GM12878 (cell line): ENCODE results near the gene APOE. TPM values are rescaled to one million over a fixed set of nuclear protein-coding genes. Genes with fewer than 3 reads are reported as not detected.

Experiments used
- ATAC-seq: fragments of 200-7000 bp; cut with Tn5 transposase; 3 replicates; pipeline ENCODE4 v1.9.1; 2020; ENCODE audit warnings: mild to moderate bottlenecking, moderate library complexity
- BruUV-seq: library from RNA; stranded (reverse); fragments of 400-500 nt; replicated peaks from 2 replicates; lab custom pipeline; 2021; lab: Mats Ljungman, UMichigan
- CTCF ChIA-PET: fragments of 300-600 bp; sonication (Branson Sonifier 250); formaldehyde crosslinking; extraction: SDS; loops from one replicate; lab custom pipeline; 2021; ENCODE audit warnings: inconsistent platforms; lab: Yijun Ruan, JAX
- POLR2A ChIA-PET: fragments of 350-600 bp; formaldehyde crosslinking; extraction: SDS; loops from one replicate; lab custom pipeline; 2021; ENCODE audit warnings: inconsistent platforms; lab: Charles Lee
- RAD21 ChIA-PET: fragments of 300-600 bp; sonication (Branson Sonifier 250); formaldehyde crosslinking; loops from one replicate; lab custom pipeline; 2023; ENCODE audit warnings: antibody characterized with exemption; ENCODE audit not compliant: unreplicated experiment; lab: Charles Lee
- SMC1A ChIA-PET: fragments of 300-600 bp; sonication (Branson Sonifier 250); formaldehyde crosslinking; loops from one replicate; lab custom pipeline; 2023; ENCODE audit not compliant: unreplicated experiment, uncharacterized antibody; lab: Charles Lee
- DNase-seq: peaks from one replicate; pipeline ENCODE4 v3.0.0-alpha.2; 2011; ENCODE audit warnings: low read depth, low spot score
- FAIRE-seq: peaks from 3 replicates; lab custom pipeline; 2011; peaks lifted over from hg19 to GRCh38; lab: Jason Lieb, UNC
- H2AFZ ChIP-seq: 2 replicates; pipeline ENCODE4 v1.6.0; 2011; ENCODE audit warnings: low read depth, low read length, control low read depth; ENCODE audit not compliant: control insufficient read depth
- H3K27ac ChIP-seq: 2 replicates; pipeline ENCODE4 v1.5.1; 2011; ENCODE audit warnings: control low read depth; ENCODE audit not compliant: control insufficient read depth, insufficient read depth
- H3K27me3 ChIP-seq, 2 experiments: replicated peaks in 1 of 2; 2 replicates each; pipeline versions ENCODE4 v1.6.0 to v1.6.1; 2011; ENCODE audit warnings: low read length in 1 of 2; ENCODE audit not compliant: control insufficient read depth in 2 of 2, insufficient read depth in 2 of 2
- H3K36me3 ChIP-seq, 2 experiments: 2 replicates each; pipeline ENCODE4 v1.5.1; 2011; ENCODE audit warnings: low read length in 1 of 2; ENCODE audit not compliant: control insufficient read depth in 2 of 2, insufficient read depth in 2 of 2
- H3K4me1 ChIP-seq: 2 replicates; pipeline ENCODE4 v1.6.1; 2011; ENCODE audit warnings: mild to moderate bottlenecking, low read length, moderate library complexity, mixed read lengths; ENCODE audit not compliant: control insufficient read depth, insufficient read depth
- H3K4me2 ChIP-seq: 2 replicates; pipeline ENCODE4 v1.6.0; 2011; ENCODE audit warnings: control low read depth; ENCODE audit not compliant: control insufficient read depth, insufficient read depth
- H3K4me3 ChIP-seq: fragments of 200-600 bp; sonication (generic); 2 replicates; pipeline ENCODE4 v1.5.1; 2016
- H3K79me2 ChIP-seq: 2 replicates; pipeline ENCODE4 v1.6.0; 2011; ENCODE audit warnings: low read length; ENCODE audit not compliant: control insufficient read depth, insufficient read depth
- H3K9ac ChIP-seq: 2 replicates; pipeline ENCODE4 v1.8.0; 2011; ENCODE audit warnings: low read length, control low read depth, mixed read lengths; ENCODE audit not compliant: control insufficient read depth, insufficient read depth
- H3K9me3 ChIP-seq: replicated peaks from 3 replicates; pipeline ENCODE4 v1.5.1; 2011; ENCODE audit warnings: mild to moderate bottlenecking, low read length; ENCODE audit not compliant: control insufficient read depth, insufficient read depth
- H4K20me1 ChIP-seq: 2 replicates; pipeline ENCODE4 v1.6.0; 2011; ENCODE audit not compliant: control insufficient read depth, insufficient read depth
- CBX3 ChIP-seq: fragments of 200-600 bp; sonication (generic); IDR thresholded peaks from 2 replicates; pipeline ENCODE4 v1.6.1; 2016; ENCODE audit warnings: low read depth, borderline replicate concordance
- CBX5 ChIP-seq: sonication (generic); IDR thresholded peaks from 2 replicates; pipeline ENCODE4 v1.6.1; 2016; ENCODE audit warnings: low read depth, moderate library complexity, mild to moderate bottlenecking, inconsistent platforms
- JUND ChIP-seq: IDR thresholded peaks from 2 replicates; pipeline ENCODE4 v1.6.1; 2012; ENCODE audit warnings: low read depth, mild to moderate bottlenecking, low read length, improper control_type of control experiment, moderate library complexity
- KAT2A ChIP-seq: conservative IDR thresholded peaks from 2 replicates; pipeline ENCODE4 v1.6.1; 2011; ENCODE audit warnings: low read depth, low read length; ENCODE audit not compliant: control insufficient read depth
- KDM1A ChIP-seq: fragments of 200-600 bp; sonication (generic); IDR thresholded peaks from 2 replicates; pipeline ENCODE4 v1.6.1; 2016; ENCODE audit warnings: borderline replicate concordance
- NFYA ChIP-seq: IDR thresholded peaks from 2 replicates; pipeline ENCODE4 v1.6.1; 2011; ENCODE audit warnings: low read depth, mild to moderate bottlenecking, low read length, improper control_type of control experiment, borderline replicate concordance
- NKRF ChIP-seq: fragments of 450-650 bp; conservative IDR thresholded peaks from 2 replicates; pipeline ENCODE4 v1.6.1; 2017; ENCODE audit warnings: mild to moderate bottlenecking, moderate library complexity
- NR2C2 ChIP-seq: IDR thresholded peaks from 2 replicates; pipeline ENCODE4 v1.6.1; 2011; ENCODE audit warnings: borderline replicate concordance, low read depth; ENCODE audit not compliant: control insufficient read depth, insufficient read length
- SREBF1 ChIP-seq: IDR thresholded peaks from 2 replicates; pipeline ENCODE4 v1.6.1; 2012; ENCODE audit warnings: mild to moderate bottlenecking, low read length
- STAT3 ChIP-seq: IDR thresholded peaks from 2 replicates; pipeline ENCODE4 v1.6.1; 2011; ENCODE audit warnings: low read depth, low read length, improper control_type of control experiment
- ZBTB11 ChIP-seq: fragments of 450-650 bp; formaldehyde crosslinking; IDR thresholded peaks from 2 replicates; pipeline ENCODE4 v1.5.0; 2022; ENCODE audit warnings: mild to moderate bottlenecking, missing genetic modification characterization
- ZNF207 ChIP-seq: fragments of 450-650 bp; IDR thresholded peaks from 2 replicates; pipeline ENCODE4 v1.6.1; 2014; ENCODE audit warnings: antibody characterized with exemption, mild to moderate bottlenecking, borderline replicate concordance
- WGBS: methylation state at CpG from one replicate; pipeline ENCODE4 v1.1.6; 2016; ENCODE audit warnings: low lambda C conversion rate; ENCODE audit not compliant: insufficient replicate concordance, insufficient coverage; ENCODE audit errors: missing lambda C conversion rate; 5-methylcytosine and 5-hydroxymethylcytosine counted together
- in situ Hi-C: fragments of 300-500 bp; cut with MboI; formaldehyde crosslinking; loops from 9 replicates; pipeline ENCODE4 v1.14.3; 2018; ENCODE audit warnings: mixed read lengths
- intact Hi-C: fragments of 100-400 bp; cut with micrococcal nuclease; formaldehyde crosslinking; loops from one replicate; pipeline ENCODE4 v1.14.2; 2022; ENCODE audit not compliant: unreplicated experiment
- polyA plus RNA-seq, 11 experiments: library from polyadenylated mRNA; depleted of rRNA in 4 of 11; unstranded in 6 of 11; stranded (reverse) in 5 of 11; fragments of >200 nt; fragmentation: Nextera tagmentation in 4 of 11; fragmentation: Illumina TruSeq in 1 of 11; extraction: Ambion mirVana in 4 of 11; extraction: Trizol in 1 of 11; gene quantifications; 1 replicate in 1 of 11; 2 replicates in 10 of 11; pipeline versions ENCODE4 v1.2.1 to v1.2.3, GENCODE V29; 2011 to 2016; ENCODE audit warnings: inconsistent platforms in 2 of 11, missing spikeins in 2 of 11, low read depth in 1 of 11
- total RNA-seq, 4 experiments: library from RNA; depleted of rRNA in 3 of 4; stranded (reverse); fragments of >200 nt in 3 of 4; fragmentation: Illumina TruSeq in 1 of 4; extraction: Trizol in 1 of 4; gene quantifications; 2 replicates each; pipeline versions ENCODE4 v1.2.1 to v1.2.3, GENCODE V29; 2013 to 2021
- TF ChIP-seq, protein P1 (sequence below): fragments of 450-650 bp; IDR thresholded peaks from 2 replicates; pipeline ENCODE4 v1.6.1; 2016; ENCODE audit warnings: mild to moderate bottlenecking
- TF ChIP-seq, protein P2 (sequence below): fragments of 450-650 bp; IDR thresholded peaks from 2 replicates; pipeline ENCODE4 v1.6.1; 2017; ENCODE audit warnings: mild to moderate bottlenecking

Gene APOE
- total and polyA plus RNA-seq, 10 of the 15 experiments (the other 5 are each of a cell fraction or from before 2014, with no cell fraction given): 0.22 to 3.7 (median 0.44) TPM; not detected in 4

GRCh38 chr19:44948763-44949374 is 43.3 kb downstream of the APOE start:
- WGBS: 62% methylated on average over 4 of the region's 5 CpGs
- no TSS peak for BruUV-seq
- intact Hi-C loops (no loop called here), in situ Hi-C loops (no loop called here)
- POLR2A ChIA-PET: no interaction called here
- Histone ChIP-seq H3K9ac (no peak overlapping the region), H3K4me2 (no peak overlapping the region), H3K9me3 (no peaks in the 10 kb centered on the region), H3K27ac (no peak overlapping the region), H3K27me3 (no peaks in the 10 kb centered on the region), H2AFZ (no peak overlapping the region), H3K79me2 (no peaks in the 10 kb centered on the region; the same call in 1 of the 2 replicates), H3K4me1 (peaks cover 8% of the 10 kb centered on the region), H3K4me3 (no peak overlapping the region), H4K20me1 (no peaks in the 10 kb centered on the region), H3K36me3 (no peaks in the 10 kb centered on the region)
- CTCF ChIA-PET: interaction anchor here (1.0 to 1.8 kb wide), 4 partner anchors 33 to 111 kb away, joined by 3 to 4 read pairs (median 3); no protein-coding TSS in a partner anchor
- no peak for FAIRE-seq
- TF ChIP-seq, protein P1, sequence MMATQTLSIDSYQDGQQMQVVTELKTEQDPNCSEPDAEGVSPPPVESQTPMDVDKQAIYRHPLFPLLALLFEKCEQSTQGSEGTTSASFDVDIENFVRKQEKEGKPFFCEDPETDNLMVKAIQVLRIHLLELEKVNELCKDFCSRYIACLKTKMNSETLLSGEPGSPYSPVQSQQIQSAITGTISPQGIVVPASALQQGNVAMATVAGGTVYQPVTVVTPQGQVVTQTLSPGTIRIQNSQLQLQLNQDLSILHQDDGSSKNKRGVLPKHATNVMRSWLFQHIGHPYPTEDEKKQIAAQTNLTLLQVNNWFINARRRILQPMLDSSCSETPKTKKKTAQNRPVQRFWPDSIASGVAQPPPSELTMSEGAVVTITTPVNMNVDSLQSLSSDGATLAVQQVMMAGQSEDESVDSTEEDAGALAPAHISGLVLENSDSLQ: no peak
- TF ChIP-seq NKRF (no peak), SREBF1 (no peak), CBX3 (no peak), ZBTB11 (CRISPR knock-in tag) (no peak), KDM1A (no peak), NR2C2 (no peak), CBX5 (no peak), STAT3 (no peak), NFYA (no peak), KAT2A (no peak), JUND (no peak), ZNF207 (no peak)
- TF ChIP-seq, protein P2, sequence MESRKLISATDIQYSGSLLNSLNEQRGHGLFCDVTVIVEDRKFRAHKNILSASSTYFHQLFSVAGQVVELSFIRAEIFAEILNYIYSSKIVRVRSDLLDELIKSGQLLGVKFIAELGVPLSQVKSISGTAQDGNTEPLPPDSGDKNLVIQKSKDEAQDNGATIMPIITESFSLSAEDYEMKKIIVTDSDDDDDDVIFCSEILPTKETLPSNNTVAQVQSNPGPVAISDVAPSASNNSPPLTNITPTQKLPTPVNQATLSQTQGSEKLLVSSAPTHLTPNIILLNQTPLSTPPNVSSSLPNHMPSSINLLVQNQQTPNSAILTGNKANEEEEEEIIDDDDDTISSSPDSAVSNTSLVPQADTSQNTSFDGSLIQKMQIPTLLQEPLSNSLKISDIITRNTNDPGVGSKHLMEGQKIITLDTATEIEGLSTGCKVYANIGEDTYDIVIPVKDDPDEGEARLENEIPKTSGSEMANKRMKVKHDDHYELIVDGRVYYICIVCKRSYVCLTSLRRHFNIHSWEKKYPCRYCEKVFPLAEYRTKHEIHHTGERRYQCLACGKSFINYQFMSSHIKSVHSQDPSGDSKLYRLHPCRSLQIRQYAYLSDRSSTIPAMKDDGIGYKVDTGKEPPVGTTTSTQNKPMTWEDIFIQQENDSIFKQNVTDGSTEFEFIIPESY: no peak
- no peak for ATAC-seq
- no peak for DNase-seq
- RAD21 ChIA-PET: no interaction called here
- SMC1A ChIA-PET: interaction anchor here (1.1 kb wide), 1 partner anchor 111 kb away, joined by 3 read pairs; no protein-coding TSS in a partner anchor
